Pancreas (tissue), 10 donors: ENCODE data around the gene ALCAM. TPM values are rescaled to one million over a fixed set of nuclear protein-coding genes. Genes with fewer than 3 reads are reported as not detected.

ENCODE experiments used
- ATAC-seq, 4 donors: fragments of 200-7000 bp; cut with Tn5 transposase; one replicate each; pipeline versions ENCODE4 v1.8.0 to v1.9.1; 2020; ENCODE audit warnings: mild to moderate bottlenecking in 4 of 4, moderate library complexity in 4 of 4
- DNase-seq, 6 donors: peaks; one replicate each; pipeline ENCODE4 v3.0.0-alpha.2; 2020
- FAIRE-seq: peaks from 2 replicates; lab custom pipeline; 2012; peaks lifted over from hg19 to GRCh38; lab: Jason Lieb, UNC
- H3K27ac ChIP-seq, 4 donors: fragments of 200-600 bp; sonication (generic); 1 replicate in 3 of 4; 2 replicates in 1 of 4; pipeline versions ENCODE4 v1.5.0 to v1.8.0; 2020
- H3K27me3 ChIP-seq, 4 donors: fragments of 200-600 bp; one replicate each; pipeline ENCODE4 v1.8.0; 2021
- H3K36me3 ChIP-seq, 3 donors: fragments of 200-600 bp; sonication (generic) in 1 of 3; one replicate each; pipeline versions ENCODE4 v1.5.0 to v1.8.0; 2020 to 2021
- H3K4me1 ChIP-seq, 3 donors: fragments of 200-600 bp; one replicate each; pipeline ENCODE4 v1.8.0; 2021
- H3K4me3 ChIP-seq, 4 donors: fragments of 200-600 bp; sonication (generic) in 2 of 4; one replicate each; pipeline versions ENCODE4 v1.5.0 to v1.8.0; 2020 to 2021
- H3K9me3 ChIP-seq, 4 donors: fragments of 200-600 bp; one replicate each; pipeline ENCODE4 v1.8.0; 2021
- WGBS, 2 donors: extraction: QIAGEN DNeasy Blood & Tissue Kit; methylation state at CpG; one replicate each; pipeline ENCODE4 v1.1.7; 2013; 5-methylcytosine and 5-hydroxymethylcytosine counted together
- intact Hi-C, 3 donors: fragments of 100-400 bp; cut with DNase I; formaldehyde crosslinking; loops; one replicate each; pipeline versions ENCODE4 v1.11.1 to v1.14.2; 2022
- polyA plus RNA-seq, 2 donors: library from polyadenylated mRNA; stranded (reverse); fragments of 200-250 nt; gene quantifications; one replicate each; pipeline ENCODE4 v1.2.3, GENCODE V29; 2013
- total RNA-seq, 6 donors: library from RNA; stranded (reverse); fragmentation: NEBNext Ultra II Directional in 4 of 6; extraction: Animal tissue kit (Norgen Biotek cat#: 25700) in 4 of 6; gene quantifications; one replicate each; pipeline versions ENCODE4 v1.2.1 to v1.2.4, GENCODE V29; 2021 to 2023
- TF ChIP-seq, protein P1 (sequence below), 4 donors: fragments of 200-600 bp; sonication (generic) in 3 of 4; IDR thresholded peaks; one replicate each; pipeline versions ENCODE4 v1.5.0 to v1.8.0; 2021; ENCODE audit warnings: antibody characterized with exemption in 4 of 4
- donor health status: healthy with polysubstance abuse.
- donor health status: DM: no; HTN: no; CAD: no; lungs with moderate emphysema.
- donor health status: DM: no; HTN: no; CAD: no.
- donor health status: control.
- donor health status: control.
- donor health status: Bipolar disorder and iron deficiency.
- donor health status: DM: yes; HTN: yes; CAD: no.
- donor health status: DM: no; HTN: no; CAD: no.
- donor health status: DM: no; HTN: no; CAD: no.
- donor health status: DM: yes; HTN: yes; CAD: no.

Gene ALCAM
- total and polyA plus RNA-seq, 8 donors: 14.4 to 42.1 (median 27.6) TPM

DNA sequence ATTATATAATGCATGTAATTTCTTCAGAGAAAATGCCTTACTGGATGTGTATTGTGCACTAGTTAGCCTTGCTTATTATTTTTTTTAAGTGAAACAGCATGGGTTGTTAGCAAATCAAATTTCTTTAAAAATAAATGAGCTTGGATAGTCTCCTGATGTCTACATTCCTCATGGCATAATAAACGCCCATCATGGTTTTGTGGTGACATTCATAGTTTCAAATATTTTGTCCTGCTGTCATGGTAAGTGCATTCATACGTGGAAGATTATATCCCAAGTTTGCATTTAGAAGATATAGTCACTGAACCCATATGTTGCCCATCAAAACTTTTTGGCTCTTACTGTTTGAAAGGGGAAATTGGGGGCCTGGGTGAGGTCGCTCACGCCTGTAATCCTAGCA lies 130.7 kb downstream of the ALCAM start:
- H3K4me3 ChIP-seq: no peak overlapping the region
- DNase-seq (no peak), ATAC-seq (no peak), FAIRE-seq (no peak)
- H3K27ac ChIP-seq: no peak overlapping the region
- H3K27me3 ChIP-seq: no peaks in the 10 kb centered on the region
- H3K9me3 ChIP-seq: no peaks in the 10 kb centered on the region
- intact Hi-C loops: no loop called here
- H3K36me3 ChIP-seq: no peaks in the 10 kb centered on the region
- TF ChIP-seq, protein P1, sequence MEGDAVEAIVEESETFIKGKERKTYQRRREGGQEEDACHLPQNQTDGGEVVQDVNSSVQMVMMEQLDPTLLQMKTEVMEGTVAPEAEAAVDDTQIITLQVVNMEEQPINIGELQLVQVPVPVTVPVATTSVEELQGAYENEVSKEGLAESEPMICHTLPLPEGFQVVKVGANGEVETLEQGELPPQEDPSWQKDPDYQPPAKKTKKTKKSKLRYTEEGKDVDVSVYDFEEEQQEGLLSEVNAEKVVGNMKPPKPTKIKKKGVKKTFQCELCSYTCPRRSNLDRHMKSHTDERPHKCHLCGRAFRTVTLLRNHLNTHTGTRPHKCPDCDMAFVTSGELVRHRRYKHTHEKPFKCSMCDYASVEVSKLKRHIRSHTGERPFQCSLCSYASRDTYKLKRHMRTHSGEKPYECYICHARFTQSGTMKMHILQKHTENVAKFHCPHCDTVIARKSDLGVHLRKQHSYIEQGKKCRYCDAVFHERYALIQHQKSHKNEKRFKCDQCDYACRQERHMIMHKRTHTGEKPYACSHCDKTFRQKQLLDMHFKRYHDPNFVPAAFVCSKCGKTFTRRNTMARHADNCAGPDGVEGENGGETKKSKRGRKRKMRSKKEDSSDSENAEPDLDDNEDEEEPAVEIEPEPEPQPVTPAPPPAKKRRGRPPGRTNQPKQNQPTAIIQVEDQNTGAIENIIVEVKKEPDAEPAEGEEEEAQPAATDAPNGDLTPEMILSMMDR (IDR thresholded peaks at IDR 0.05): no peak
- H3K4me1 ChIP-seq: peaks cover 13 to 22% (median 19%) of the 10 kb centered on the region in 3 donors
- WGBS, 2 donors: 85 to 93% methylated on average over 4 of the region's 4 CpGs

DNA sequence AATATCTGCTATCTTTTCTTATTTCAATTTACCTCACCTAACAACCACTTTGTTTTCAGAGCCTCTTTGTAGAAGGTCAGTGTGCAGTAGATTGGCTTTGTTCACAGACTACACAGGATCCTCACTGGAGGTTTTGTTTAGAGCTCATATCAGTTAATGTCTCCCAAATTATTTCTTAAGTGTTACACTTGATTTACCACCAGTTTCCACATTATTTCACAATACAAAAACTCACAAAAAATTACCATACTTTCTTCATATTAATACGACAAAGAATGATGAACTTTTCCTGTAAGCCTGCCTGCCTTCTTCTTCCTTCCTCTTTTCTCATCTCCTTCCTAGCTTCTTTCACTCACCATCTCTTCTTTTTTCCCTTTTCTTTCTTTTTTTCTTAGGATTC lies 133.3 kb downstream of the ALCAM start:
- DNase-seq (no peak), FAIRE-seq (no peak), ATAC-seq (peak in 2 of 4 donors; percentile 16 to 19)
- H3K4me1 ChIP-seq: peaks cover 13 to 29% (median 29%) of the 10 kb centered on the region in 3 donors
- H3K36me3 ChIP-seq: no peaks in the 10 kb centered on the region
- no peaks in the 10 kb centered on the region for H3K27me3 ChIP-seq
- no peaks in the 10 kb centered on the region for H3K9me3 ChIP-seq
- H3K4me3 ChIP-seq: no peak overlapping the region
- peak overlapping the region in 1 of 4 donors; percentile 46 for H3K27ac ChIP-seq
- TF ChIP-seq, protein P1 (IDR thresholded peaks at IDR 0.05): no peak
- intact Hi-C loops: no loop called here
- 0% methylated on average over 1 of the region's 1 CpG for WGBS, 2 donors

DNA sequence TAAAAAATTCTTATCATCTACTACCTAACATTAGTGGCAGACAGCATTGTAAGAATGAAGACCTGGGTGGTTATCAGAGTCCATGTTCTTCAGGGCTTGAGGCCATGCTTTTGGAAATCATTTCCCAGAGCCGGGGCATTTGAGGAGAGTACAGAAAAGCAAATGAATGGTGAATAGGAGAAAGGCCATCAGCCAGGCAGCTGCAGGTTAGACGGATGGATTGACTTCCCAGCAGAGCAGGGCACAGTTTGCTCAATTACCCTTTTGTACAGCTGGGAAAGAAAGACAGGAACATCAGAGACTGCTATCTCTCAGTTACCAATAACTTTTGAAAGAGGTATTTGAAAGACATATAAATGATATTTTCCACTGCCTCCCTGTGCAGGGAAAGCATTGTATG lies 135.6 kb downstream of the ALCAM start:
- H3K27ac ChIP-seq: no peak overlapping the region
- intact Hi-C loops: no loop called here
- H3K9me3 ChIP-seq: no peaks in the 10 kb centered on the region
- FAIRE-seq (no peak), ATAC-seq (peak in 1 of 4 donors; percentile 27), DNase-seq (no peak)
- peaks cover 19 to 34% (median 32%) of the 10 kb centered on the region in 3 donors for H3K4me1 ChIP-seq
- TF ChIP-seq, protein P1 (IDR thresholded peaks at IDR 0.05): no peak
- no peak overlapping the region for H3K4me3 ChIP-seq
- no peaks in the 10 kb centered on the region for H3K27me3 ChIP-seq
- 48 to 49% methylated on average over 2 of the region's 2 CpGs for WGBS, 2 donors
- no peaks in the 10 kb centered on the region for H3K36me3 ChIP-seq

DNA sequence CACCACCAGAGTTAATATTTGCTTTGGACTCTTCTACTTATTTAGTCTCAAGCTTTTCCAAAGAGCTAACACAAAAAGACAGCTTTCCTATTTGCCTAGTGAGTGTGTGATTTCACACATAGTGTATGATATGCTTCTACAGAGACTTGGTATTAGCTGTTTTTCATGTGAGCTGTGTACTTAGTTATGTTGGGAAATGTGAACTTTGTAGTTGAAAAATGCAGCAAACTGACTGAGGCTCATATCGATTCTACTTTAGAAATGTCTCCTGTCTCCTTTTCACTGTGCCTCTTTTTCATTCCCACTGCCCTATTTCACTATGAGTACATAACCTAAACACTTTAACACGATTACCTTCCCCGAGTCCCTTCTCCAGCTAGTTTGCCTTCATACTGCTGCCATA lies 136.5 kb downstream of the ALCAM start:
- FAIRE-seq: no peak
- ATAC-seq: peak; percentile 74 to 92 (median 86)

DNA sequence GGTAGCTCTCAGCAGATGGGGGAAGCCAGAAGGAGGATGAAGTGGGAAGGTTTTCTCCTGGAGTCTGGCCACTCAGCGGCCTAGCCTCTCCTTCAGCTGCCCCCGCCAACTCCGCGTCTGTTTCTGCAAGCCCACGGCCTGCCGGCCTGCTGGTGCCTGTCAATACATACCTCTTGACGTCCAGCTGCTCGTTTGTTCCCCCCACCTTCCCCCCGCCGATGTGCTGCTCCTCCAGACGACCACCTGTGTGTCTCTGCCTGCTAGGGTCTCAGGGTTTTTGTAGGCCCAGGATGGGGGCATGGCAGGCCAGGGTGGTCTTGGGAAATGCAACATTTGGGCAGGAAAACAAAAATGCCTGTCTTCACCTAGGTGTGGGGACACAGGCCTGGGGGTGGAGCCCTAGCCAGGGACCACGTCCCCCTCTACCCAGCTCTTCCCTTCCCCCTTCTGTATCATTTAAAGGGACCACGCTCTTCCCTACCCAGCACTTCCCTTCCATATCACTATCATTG lies 137.8 kb downstream of the ALCAM start:
- Histone ChIP-seq H3K9me3 (no peaks in the 10 kb centered on the region), H3K4me1 (peaks cover 19 to 29% (median 29%) of the 10 kb centered on the region in 3 donors), H3K27ac (no peak overlapping the region), H3K27me3 (no peaks in the 10 kb centered on the region), H3K36me3 (no peaks in the 10 kb centered on the region), H3K4me3 (no peak overlapping the region)
- FAIRE-seq (no peak), ATAC-seq (no peak), DNase-seq (peak in 1 of 6 donors; percentile 53)
- 86 to 91% methylated on average over 13 of the region's 13 CpGs for WGBS, 2 donors
- intact Hi-C loops: no loop called here
- TF ChIP-seq, protein P1 (IDR thresholded peaks at IDR 0.05): no peak

More for the DNA sequence above, 136.5 kb downstream of the ALCAM start:
- intact Hi-C loops: no loop called here
- Histone ChIP-seq H3K27me3 (no peaks in the 10 kb centered on the region), H3K4me1 (peaks cover 19 to 34% (median 32%) of the 10 kb centered on the region in 3 donors), H3K36me3 (no peaks in the 10 kb centered on the region), H3K9me3 (no peaks in the 10 kb centered on the region), H3K4me3 (no peak overlapping the region), H3K27ac (no peak overlapping the region)
- WGBS, 2 donors: 13 to 16% methylated on average over 3 of the region's 3 CpGs
- TF ChIP-seq, protein P1 (IDR thresholded peaks at IDR 0.05): no peak
- DNase-seq: no peak
